C4-2B (cell line): ENCODE measurements around the gene QPRT.

ENCODE experiments used
- H3K27ac ChIP-seq: fragments of 450-650 bp; 2 replicates; pipeline ENCODE4 v1.5.1; 2017
- CTCF ChIP-seq: fragments of 450-650 bp; conservative IDR thresholded peaks from 2 replicates; pipeline ENCODE4 v1.5.1; 2017; ENCODE audit warnings: mild to moderate bottlenecking
- ZFX ChIP-seq: fragments of 450-650 bp; IDR thresholded peaks from 2 replicates; pipeline ENCODE4 v1.6.1; 2017

The QPRT gene

DNA sequence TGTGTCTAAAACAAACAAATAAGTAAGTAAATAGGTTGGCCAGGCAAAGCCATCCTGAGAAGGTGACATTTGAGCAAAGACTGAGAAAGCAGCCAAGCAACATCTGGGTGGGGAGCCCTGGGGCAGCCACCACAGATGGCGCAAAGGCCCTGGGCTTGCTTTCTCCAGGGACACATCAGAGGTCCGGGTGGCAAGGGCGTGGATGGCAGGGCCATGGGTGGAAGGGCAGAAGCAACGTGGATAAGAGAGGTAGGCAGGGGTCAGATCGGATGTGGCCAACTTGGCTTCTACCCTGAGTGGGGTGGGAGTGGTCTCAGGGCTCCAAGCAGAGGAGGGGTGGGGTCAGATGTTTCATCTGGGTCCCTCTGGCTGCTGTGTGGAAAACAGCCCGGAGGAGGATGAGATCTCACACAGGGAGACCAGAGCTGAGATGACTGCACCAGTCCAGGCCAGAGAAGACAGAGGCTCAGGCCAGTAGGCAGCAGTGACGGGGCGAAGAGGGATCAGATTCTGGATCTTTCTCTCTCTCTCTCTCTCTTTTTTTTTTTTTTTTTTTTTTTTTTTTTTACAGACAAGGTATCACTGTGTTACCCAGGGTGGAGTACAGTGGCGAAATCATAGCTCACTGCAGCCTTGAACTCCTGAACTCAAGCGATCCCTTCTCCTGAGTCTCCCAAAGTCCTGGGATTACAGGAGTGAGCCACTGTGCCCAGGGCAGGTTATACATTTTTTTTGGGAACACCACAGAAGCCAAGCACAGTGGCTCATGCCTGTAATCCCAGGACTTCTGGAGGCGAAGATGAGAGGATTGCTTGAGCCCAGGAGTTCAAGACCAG lies 22.1 kb upstream of the QPRT start:
- no peak for TF ChIP-seq ZFX
- no peak for TF ChIP-seq CTCF
- H3K27ac ChIP-seq = no peak overlapping the region

GRCh38 chr16:29658705-29659104 lies 20.3 kb upstream of the QPRT start:
- TF ChIP-seq CTCF = no peak
- TF ChIP-seq ZFX = no peak
- no peak overlapping the region for H3K27ac ChIP-seq

- no peak overlapping the region for H3K27ac ChIP-seq
- TF ChIP-seq ZFX = no peak
- TF ChIP-seq CTCF = no peak
Observed at GRCh38 chr16:29662000-29662728, 16.8 kb upstream of the QPRT start.

GRCh38 chr16:29662729-29663015 lies 16.3 kb upstream of the QPRT start:
- no peak overlapping the region for H3K27ac ChIP-seq
- TF ChIP-seq ZFX = no peak
- TF ChIP-seq CTCF = no peak

- TF ChIP-seq ZFX (no peak), CTCF (no peak)
- H3K27ac ChIP-seq = no peak within 1 kb of the TSS
Observed at GRCh38 chr16:29663016-29663806, 15.8 kb upstream of the QPRT start, which contains the start of gene SPN. Gene SPN, plus strand, starts transcription at chr16:29663247. Its CDS starts 482 bp downstream, at chr16:29663729.

DNA sequence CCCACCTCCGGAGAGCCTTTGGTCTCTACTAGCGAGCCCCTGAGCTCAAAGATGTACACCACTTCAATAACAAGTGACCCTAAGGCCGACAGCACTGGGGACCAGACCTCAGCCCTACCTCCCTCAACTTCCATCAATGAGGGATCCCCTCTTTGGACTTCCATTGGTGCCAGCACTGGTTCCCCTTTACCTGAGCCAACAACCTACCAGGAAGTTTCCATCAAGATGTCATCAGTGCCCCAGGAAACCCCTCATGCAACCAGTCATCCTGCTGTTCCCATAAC lies 15.2 kb upstream of the QPRT start:
- TF ChIP-seq CTCF (no peak), ZFX (no peak)
- no peak overlapping the region for H3K27ac ChIP-seq
